HTR-8/SVneo (cell line): ENCODE data around the gene ZNF407.
"Not testable (repeated sequence)": the region's sequence is repeated elsewhere in the genome, so short reads cannot be mapped to it uniquely, and the experiment has no call there.

Experiments
- DNase-seq: peaks from one replicate; pipeline ENCODE4 v3.0.0; 2011; ENCODE audit warnings: low spot score, mixed read lengths; ENCODE audit not compliant: insufficient read length
- FAIRE-seq: peaks from 2 replicates; lab custom pipeline; 2011; peaks lifted over from hg19 to GRCh38; lab: Jason Lieb, UNC

Gene ZNF407

GRCh38 chr18:74597662-74598349 is at the start of gene ZNF407:
ZNF407 (plus strand) TSS chr18:74597870; CDS start chr18:74631020, 33,150 bp downstream.
- DNase-seq (peak; percentile 61), FAIRE-seq (peak; percentile 72)

- FAIRE-seq (no peak), DNase-seq (no peak)
Measured at GRCh38 chr18:74549591-74550104, 48.0 kb upstream of the ZNF407 start.

DNA sequence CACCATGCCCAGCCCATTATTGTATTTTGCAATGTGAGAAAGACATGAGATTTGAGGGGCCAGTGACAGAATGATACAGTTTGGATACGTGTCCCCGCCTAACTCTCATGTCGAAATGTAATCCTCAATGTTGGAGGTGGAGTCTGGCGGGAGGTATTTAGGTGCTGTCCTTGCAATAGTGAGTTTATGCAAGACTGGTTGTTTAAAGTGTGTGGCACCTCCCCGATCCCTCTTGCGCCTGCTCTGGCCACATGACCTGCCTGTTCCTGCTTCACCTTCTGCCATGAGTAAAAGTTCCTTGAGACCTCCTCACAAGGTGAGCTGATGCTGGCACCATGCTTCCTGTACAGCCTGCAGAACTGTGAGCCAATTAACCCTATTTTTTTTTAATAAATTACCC is 46.8 kb upstream of the ZNF407 start:
- FAIRE-seq (no peak), DNase-seq (no peak)

GRCh38 chr18:74551452-74551851 is 46.2 kb upstream of the ZNF407 start:
- FAIRE-seq = no peak
- DNase-seq = no peak

GRCh38 chr18:74551936-74552555 is 45.6 kb upstream of the ZNF407 start:
- DNase-seq (peak; percentile 59), FAIRE-seq (no peak)

- no peak for FAIRE-seq
- DNase-seq = no peak
Measured at GRCh38 chr18:74556126-74556525, 41.5 kb upstream of the ZNF407 start.

GRCh38 chr18:74558096-74558495 is 39.6 kb upstream of the ZNF407 start:
- DNase-seq (no peak), FAIRE-seq (no peak)

DNA sequence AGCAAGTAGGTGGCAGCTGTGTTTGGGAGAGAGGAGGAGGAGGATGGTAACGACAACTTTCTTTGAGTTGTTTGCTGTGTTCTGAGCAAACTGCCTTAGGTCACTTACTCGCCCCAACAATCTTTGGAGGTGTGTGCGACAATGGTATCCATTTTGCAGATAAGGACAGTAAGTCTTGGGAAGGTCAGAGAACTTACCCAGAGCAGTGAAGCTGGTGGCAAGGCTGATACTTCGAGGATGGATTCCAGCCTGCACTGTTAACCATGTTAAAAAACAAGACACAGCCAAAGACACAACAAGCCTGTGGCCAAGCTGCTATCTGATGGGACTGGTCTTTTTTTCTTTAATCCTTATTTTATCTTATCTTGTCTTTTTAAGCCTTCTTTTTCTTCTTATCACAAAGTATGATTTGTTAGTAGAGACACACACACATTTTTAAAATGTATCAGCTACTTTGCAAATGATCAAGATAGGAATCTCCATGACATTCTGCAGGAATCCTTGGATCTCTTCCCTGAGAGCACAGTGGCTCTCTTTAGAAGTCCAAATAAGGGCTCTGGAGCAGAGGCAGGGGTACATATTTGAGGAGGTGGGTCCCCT is 35.4 kb upstream of the ZNF407 start:
- no peak for DNase-seq
- no peak for FAIRE-seq

DNA sequence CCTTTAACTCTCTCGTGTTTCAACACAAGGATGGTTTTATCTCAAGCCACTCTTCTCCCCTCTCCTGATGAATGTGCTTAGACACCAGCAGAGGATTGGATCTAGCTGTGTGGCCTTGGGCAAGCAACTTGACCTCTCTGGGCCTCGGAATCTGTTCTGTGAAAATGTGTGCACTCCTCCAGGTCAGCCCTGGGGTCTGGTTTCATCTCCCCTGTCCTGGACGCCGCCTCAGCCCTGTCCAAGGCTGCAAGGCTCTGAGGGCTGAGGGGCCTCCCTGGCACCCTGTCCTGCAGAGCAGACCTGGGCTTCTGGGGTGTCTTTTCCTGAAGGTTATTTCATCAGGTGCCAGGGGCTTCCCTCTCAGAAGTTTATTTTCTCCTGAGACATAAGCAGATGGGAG is 34.9 kb upstream of the ZNF407 start:
- no peak for FAIRE-seq
- DNase-seq = no peak

DNA sequence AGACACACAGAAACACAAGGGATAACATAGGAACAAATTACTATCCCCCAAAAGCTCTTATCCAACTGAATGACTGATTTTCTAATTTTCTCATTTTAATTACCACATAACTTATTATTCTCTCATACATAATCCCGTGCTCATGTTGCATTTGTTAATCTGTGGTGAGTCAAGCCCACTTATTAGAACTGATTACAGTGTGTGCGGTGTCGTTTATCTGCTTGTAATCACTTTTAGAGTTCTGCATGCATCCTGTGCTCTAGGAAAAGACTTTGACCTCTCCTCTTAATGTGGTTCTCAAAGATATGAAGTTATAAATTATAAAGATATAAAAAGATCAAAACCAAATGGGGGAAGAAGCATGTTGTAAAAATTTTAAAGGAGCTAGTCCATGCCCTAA is 33.7 kb upstream of the ZNF407 start:
- DNase-seq = no peak
- no peak for FAIRE-seq

DNA sequence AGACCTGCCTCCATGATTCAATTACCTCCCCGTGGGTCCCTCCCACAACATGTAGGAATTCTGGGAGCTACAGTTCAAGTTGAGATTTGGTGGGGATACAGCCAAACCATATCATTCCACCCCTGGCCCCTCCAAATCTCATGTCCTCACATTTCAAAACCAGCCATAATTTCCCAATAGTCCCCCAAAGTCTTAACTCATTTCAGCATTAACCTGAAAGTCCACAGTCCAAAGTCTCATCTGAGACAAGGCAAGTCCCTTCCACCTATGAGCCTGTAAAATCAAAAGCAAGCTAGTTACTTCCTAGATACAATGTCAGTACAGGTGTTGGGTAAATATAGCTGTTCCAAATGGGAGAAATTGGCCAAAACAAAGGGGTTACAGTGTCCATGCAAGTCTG is 32.5 kb upstream of the ZNF407 start:
- FAIRE-seq, DNase-seq: not testable (repeated sequence)

DNA sequence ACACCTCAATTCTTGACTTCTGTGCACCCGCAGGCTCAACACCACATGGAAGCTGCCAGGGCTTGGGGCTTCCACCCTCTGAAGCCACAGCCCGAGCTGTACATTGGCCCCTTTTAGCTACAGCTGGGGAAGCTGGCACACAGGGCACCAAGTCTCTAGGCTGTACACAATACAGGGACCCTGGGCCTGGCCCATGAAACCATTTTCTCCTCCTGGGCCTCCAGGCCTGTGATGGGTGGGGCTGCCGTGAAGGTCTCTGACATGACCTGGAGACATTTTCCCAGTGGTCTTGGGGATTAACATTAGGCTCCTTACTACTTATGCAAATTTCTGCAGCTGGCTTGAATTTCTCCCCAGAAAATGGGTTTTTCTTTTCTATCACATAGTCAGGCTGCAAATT is 31.7 kb upstream of the ZNF407 start:
- DNase-seq, FAIRE-seq: not testable (repeated sequence)

- no peak for FAIRE-seq
- no peak for DNase-seq
Measured at GRCh38 chr18:74567822-74568221, 29.8 kb upstream of the ZNF407 start.

- DNase-seq = no peak
- FAIRE-seq = no peak
Measured at GRCh38 chr18:74569401-74569800, 28.3 kb upstream of the ZNF407 start.

DNA sequence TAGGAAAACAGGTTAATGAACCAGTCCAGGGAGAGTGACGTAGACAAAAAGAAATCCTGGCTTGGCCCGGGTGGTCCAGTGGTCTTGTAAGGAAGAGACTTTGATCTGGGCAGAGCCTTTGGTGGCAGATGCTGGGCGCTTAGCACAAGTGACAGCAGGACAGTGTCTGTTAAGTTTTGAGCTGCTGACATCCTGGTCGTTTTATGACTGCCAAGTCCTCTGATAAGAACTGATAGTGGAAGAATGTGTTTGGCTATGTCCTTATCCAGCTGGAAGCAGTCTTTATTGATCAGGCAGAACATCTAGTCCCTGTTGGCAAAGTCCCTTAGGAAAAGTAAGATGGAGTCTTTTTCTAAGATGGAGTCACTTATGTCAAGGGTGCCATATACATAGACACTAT is 27.4 kb upstream of the ZNF407 start:
- no peak for FAIRE-seq

DNA sequence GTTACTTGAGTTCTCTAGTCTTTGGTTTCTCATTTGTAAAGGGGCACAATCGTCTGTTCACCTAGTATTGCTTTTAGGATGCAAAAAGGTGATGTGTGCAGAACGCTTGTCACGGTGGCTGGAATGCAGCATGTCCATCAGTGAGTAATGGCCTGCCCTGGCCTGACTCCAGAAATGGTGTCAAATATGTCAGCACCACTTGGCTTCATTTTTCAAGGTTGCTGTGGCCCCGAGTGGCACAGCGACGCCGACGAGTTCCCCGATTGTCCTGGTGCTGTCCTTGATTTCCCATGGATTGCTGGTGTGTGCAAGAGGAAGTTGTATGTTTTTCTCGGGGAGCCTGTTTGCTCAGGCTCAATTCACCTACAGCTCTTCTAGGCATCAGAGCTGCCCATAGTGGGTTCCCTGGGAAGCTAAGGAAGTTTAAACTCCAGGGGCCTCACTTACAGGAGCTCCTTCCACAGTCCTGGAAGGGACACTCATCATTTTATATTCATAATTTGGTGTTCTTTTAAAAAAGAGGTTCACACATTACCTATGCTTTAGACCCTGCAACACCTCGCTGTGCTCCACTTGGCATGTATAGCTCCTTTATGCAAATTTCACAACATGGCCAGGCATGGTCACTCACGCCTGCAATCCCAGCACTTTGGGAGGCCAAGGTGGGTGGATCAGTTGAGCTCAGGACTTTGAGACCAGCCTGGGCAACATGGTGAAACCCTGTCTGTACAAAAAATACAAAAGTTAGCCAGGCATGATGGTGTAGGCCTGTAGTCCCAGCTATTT is 25.6 kb upstream of the ZNF407 start:
- FAIRE-seq = no peak
- no peak for DNase-seq

More for the DNA sequence above, 27.4 kb upstream of the ZNF407 start:
- no peak for DNase-seq

DNA sequence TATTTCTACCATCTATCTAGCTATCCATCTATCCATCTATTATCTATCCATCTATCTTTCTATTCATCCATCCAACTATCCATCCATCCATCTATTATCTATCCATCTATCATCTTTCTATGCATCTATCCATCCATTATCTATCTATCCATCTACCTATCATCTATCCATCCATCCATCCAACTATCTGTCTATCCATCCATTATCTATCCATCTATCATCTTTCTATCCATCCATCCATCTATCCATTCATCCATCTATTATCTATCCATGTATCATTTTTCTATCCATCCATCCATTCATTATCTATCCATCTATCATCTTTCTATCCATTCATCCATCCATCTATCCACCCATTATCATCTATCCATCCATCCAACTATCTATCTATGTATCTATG is 24.6 kb upstream of the ZNF407 start:
- DNase-seq = no peak
- no peak for FAIRE-seq

GRCh38 chr18:74574916-74575315 is 22.8 kb upstream of the ZNF407 start:
- FAIRE-seq = no peak
- DNase-seq = no peak

- FAIRE-seq (no peak), DNase-seq (no peak)
Measured at GRCh38 chr18:74577019-74577418, 20.7 kb upstream of the ZNF407 start.

DNA sequence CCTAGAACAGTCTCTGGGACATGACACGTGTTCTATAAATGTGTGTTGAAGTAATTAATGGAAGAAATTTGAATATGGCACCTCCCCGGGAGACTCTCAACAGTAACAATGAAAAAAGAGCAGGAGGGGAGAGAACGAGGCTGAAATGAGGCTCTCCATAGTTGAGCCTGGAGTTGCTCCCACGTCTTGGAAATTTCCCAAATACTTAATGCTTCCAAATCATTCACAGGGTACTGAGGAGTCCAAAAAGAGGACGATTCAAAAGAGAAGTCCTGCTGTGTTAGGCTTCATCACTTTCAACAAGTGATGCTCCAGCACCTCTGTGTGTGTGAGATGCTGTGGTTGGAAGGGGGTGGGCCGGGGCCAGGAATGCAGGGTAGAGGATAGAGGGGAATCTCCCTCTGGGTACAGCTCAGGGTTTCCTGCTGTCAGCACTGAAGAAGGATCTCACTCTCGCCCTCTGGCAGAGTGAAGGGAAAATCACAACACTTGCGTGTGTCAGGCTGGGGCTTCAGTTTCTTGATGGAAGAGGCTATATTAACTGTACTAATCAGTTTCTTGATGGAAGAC is 18.1 kb upstream of the ZNF407 start:
- DNase-seq = no peak
- FAIRE-seq = no peak
